HCT116 (cell line): ENCODE results near the gene ANXA2.

Experiments
- SIN3A ChIP-seq: IDR thresholded peaks from 2 replicates; pipeline ENCODE4 v1.6.1; 2012; ENCODE audit warnings: low read depth
- TF ChIP-seq, protein P1 (sequence below), 3 experiments: fragments of 200-600 bp in 1 of 3; sonication (generic) in 1 of 3; IDR thresholded peaks in 2 of 3; conservative IDR thresholded peaks in 1 of 3; 2 replicates each; pipeline ENCODE4 v1.5.1; 2012 to 2017; ENCODE audit warnings: low read depth in 2 of 3, low read length in 2 of 3, antibody characterized with exemption in 1 of 3, borderline replicate concordance in 1 of 3, control low read depth in 1 of 3, mild to moderate bottlenecking in 1 of 3, mixed read lengths in 1 of 3, mixed run types in 1 of 3, moderate library complexity in 1 of 3; ENCODE audit not compliant: insufficient read depth in 1 of 3

DNA sequence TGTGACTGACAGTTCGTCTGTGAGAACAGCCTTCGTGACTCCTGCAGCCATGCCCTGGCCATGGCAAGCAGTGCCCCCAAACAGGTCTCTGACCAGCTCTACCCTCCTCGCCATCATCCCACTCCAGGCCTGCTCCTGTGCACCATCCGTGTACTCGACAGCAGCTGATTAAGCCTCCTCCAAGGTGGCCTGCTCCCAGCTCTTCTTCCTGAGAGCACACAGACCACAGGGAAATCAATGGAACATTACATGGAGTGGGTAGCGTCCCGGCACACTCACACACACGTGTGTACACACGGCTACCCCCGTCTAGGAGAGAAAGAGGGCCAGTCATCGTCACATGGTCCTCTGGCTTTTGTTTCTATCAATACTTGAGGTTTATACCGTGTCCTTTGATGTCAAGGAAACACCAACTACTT is 21.1 kb downstream of the ANXA2 start:
- TF ChIP-seq, protein P1, sequence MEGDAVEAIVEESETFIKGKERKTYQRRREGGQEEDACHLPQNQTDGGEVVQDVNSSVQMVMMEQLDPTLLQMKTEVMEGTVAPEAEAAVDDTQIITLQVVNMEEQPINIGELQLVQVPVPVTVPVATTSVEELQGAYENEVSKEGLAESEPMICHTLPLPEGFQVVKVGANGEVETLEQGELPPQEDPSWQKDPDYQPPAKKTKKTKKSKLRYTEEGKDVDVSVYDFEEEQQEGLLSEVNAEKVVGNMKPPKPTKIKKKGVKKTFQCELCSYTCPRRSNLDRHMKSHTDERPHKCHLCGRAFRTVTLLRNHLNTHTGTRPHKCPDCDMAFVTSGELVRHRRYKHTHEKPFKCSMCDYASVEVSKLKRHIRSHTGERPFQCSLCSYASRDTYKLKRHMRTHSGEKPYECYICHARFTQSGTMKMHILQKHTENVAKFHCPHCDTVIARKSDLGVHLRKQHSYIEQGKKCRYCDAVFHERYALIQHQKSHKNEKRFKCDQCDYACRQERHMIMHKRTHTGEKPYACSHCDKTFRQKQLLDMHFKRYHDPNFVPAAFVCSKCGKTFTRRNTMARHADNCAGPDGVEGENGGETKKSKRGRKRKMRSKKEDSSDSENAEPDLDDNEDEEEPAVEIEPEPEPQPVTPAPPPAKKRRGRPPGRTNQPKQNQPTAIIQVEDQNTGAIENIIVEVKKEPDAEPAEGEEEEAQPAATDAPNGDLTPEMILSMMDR (IDR thresholded peaks at IDR 0.05 in 2 of 3, conservative IDR thresholded peaks at IDR 0.05 in 1 of 3; ENCODE audit: borderline replicate concordance in 1 of 3, insufficient read depth in 1 of 3, low read depth in 2 of 3, low read length in 2 of 3): no peak
- TF ChIP-seq SIN3A: no peak
